GM18520 (cell line): ENCODE data around the gene COA8.

Experiments
- ATAC-seq: cut with Tn5 transposase; IDR thresholded peaks from one replicate; pipeline ENCODE4 v1.9.1; 2021; ENCODE audit not compliant: unreplicated experiment

COA8 gene

DNA sequence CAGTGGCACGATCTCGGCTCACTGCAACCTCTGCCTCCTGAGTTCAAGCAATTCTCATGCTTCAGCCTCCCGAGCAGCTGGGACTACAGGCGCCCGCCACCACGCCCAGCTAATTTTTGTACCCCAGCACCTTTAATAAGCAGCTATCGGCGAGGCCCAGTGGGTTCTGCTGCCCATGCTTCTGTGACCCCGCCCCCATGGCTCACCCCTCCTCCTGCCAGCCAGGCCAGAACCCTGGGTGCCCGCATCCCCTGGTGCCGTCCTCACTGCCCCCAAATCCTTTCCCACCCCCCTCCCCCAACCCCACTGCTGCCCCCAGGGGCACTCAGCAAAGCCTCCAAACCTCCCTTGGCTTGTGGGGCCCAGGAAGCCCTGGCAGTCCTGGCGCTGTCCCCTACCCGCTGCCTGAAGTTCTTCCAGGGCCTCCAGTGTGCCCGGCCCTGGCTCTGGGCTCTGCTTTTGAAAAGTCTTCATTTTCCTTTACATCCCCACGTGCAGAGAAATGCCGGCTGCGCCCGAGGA lies 14.8 kb upstream of the COA8 start:
- ATAC-seq = no peak

DNA sequence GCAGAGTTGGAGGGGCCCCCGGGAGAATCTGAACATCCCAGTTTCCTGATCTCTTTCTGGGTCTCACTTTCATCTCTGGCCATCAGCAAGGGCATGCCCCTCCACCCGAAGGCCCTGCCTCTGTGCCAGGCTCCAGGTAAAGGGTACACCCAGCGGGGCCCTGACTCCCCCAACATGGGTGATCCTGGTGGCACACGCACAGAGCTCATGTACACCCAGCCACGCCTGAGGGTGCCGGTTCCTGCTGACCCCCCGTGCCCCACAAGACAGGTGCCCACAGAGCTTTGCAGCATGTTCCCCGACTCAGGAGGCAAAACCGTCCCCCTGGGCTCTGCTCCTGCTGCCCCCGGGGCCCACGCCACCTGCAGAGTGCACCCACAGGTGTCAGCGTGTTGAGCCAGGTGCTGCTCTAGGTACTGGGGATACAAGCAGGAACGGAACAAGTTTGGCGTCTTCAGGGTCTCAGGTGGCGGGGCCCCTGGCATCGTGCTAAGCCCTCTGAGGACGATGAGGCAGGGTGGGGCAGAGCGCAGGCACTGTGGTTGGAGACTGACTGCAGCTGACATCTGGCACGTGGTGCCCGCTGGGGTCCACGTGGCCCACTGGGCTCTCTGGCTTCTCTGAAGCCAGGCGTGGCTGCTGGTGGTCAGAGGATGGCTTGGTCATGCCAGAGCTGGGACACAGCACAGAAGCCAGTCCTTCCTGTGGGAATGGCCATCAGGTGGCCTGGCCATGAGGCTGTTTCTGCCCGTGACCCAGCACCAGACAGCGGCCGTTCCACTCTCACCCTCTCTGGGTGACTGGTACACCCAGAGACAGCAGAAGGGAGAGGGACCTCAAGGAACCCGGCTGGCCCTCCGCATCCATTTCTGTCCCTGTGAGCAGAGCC lies 14.1 kb upstream of the COA8 start:
- ATAC-seq = no peak

DNA sequence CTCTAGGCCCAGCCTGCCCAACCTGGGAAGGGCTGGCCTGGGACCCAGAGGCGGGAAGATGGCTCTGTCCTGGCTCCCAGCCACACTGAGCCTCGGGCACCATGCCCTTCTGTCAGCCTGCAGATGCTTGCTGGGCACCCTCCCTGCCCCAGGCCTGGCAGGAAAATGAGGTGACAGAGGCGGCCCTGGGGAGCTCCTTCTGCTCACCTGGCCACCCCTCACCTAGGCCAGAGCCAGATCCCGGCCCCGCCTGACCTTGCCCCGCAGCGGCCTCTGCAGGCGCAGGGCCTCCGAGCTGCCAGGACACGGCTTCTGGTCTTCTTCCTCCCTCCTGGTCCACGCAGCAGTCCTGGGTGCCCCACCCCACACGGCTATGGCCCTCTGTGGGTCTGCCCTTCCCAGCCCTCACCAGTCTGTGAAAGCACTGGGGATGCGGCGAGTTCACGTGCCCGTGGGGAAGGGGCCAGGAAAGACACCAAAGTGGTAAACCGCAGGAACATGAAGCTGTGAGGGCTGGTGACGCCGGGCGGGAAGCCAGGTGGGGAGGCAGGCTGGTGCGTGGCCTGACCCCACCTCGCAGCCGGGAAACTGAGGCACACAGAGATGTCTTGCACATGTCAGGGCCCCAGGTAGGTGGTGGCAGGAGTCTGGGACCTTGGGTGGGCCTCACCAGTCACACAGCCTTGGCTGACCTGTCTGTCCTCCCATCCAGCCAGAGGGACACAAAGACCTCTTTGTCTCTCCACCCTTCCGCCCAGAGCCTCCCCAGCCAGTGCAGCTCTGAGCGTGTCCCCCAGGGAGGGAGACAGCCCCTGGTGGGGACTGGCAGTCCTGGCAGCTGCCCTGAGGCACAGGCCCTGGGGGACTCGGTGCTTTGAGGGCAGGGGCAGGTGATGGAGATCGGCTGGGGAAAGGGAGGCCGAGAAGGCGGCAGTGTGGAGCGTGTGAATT lies 13.1 kb upstream of the COA8 start:
- ATAC-seq = no peak

DNA sequence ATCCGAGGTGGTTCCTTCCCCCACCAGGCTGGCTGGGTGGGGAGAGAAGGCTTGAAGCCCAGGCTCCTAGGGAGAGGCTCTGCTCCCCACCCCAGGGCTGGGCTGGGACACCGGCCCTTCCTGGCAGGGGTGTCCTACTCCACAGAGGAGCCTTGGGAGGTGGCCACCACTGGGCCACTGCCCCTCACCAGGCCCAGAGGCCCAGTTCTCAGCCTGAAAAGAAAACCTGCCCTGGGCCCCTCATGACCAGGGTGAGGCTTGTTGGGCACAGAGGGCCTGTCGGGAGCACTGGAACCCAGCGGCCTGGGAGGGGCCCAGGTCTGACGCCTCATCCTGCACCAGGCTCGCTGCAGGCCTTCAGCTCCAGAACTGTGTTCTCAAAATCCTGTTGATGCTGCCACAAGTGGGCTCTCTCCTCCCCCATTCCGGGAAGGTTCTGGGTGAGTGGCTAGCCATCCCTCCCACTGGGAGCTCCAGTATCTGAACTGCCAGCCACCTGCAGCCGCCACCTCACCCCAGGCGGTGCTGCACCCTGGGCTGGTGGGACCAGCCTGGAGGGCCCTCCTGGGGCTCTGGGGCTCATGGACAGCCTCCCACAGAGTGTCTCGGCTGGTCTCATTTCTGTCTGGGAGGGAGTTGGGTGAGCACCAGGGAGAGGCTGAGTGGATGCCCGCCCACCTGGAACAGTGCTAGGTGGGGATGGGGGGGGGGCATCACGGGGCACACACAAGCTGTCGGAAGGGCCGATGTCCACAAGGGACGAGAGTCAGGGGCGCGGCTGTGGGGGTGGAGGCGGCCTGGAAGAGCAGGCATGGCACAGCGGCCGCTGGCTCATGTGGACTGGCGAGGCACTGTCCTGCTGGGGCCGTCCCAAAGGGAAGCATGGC lies 12.1 kb upstream of the COA8 start:
- ATAC-seq = no peak

DNA sequence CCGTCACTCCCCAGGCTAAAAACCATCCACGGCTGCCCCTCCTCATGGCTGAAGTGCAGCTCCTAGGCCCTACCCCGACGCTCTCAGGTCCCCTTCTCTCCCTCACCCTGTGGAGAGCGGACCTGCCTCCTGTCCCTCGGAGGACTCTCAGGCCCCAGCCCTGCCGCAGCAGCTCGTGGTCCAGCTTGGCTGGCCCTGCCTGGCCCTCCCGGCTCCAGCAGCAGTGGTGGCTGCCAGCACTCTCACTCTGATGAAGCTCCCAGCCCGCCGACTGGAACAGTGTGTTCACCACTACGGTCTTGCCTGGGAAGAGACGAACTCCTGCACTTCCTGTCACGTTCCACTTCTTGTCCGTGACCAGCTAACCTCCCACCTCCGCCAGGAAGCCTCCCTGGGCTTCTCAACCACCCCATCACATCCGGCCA lies 11.4 kb upstream of the COA8 start:
- ATAC-seq = no peak

DNA sequence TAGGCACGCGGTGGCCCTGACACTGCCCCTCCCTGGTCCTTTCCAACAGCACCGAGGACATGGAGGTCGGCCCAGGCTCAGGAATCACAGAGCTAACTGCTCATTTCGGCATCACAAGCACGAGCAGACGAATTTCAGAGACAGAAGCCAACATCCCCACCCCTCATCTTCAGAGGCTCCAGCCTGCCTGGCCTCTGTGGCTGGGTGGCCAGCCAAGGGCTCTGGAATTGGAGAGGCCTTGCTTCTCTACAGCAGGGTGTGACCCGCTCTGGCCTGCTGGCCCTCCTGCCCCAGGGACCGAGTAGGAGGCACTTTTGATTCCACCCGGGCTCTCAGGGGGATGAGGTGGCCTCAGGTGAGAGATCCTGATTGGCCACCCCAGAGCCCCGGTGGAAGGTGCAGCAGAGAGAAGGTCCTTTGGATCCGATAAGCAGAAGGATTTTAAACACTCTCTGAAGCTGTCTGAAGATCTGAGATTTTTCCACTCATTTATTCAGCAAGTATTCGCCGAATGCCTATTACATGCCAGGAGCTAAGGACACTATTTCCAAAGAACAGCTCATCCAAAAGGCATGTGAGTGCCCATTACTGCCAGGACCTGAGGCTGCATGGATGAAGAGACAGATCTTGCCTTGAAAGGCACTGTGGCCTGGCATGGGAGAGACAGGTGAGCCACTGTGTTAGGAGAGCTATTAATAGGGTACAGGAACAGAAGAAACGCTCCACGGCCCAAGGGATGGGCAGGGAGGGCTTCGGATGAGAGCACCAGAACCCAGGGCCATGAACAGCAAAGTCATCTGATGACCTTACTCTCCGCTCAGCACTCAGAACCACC lies 10.5 kb upstream of the COA8 start:
- no peak for ATAC-seq

DNA sequence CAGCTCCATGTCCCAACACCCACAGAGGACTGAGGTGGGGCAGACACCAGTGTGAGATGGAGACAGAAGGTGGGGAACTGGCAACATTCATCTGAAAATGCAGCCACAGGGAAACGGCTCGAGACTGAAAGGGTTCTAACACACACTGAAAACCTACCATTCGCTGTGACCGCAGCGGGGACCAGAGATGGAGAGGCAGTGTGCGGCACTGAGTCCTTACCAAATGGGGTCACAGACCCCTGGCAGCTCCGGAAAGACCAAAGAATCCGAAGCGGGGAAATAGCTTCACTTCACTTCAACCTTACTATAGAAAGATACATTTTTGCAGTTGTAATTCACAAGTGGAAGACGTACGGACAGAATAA lies 9.9 kb upstream of the COA8 start:
- ATAC-seq = no peak

DNA sequence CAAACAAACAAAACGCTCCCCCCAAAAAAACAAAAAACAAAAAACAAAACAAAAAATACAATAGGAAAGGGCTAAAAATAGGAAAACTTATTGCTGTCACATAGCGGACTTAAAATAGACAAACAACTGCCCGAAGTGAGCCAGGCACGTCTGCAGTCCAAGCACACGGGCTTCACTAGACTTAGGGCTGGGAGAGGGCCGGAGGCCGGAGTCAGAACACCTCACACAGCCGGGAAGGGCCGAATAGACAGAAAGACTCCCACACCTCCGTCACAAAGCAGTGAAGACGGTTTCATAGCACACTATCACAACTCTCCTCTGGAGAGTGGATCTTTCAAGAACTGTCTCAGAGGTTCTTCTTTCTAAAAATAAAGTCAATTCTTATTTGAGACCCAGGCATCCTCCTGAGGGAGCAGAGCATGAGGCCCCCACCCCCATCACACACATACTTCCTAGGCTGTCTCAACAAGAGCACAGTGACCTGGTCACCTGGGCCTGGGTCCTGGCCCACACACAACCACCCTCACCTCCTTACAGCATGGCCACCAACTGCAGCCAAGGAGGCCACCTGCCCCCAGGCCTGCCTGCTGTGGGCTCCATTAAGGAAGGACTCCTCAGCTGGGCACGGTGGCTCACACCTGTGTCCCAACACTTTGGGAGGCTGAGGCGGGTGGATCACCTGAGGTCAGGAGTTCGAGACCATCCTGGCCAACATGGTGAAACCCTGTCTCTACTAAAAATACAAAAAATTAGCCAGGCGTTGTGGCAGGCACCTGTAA lies 7.0 kb upstream of the COA8 start:
- no peak for ATAC-seq

DNA sequence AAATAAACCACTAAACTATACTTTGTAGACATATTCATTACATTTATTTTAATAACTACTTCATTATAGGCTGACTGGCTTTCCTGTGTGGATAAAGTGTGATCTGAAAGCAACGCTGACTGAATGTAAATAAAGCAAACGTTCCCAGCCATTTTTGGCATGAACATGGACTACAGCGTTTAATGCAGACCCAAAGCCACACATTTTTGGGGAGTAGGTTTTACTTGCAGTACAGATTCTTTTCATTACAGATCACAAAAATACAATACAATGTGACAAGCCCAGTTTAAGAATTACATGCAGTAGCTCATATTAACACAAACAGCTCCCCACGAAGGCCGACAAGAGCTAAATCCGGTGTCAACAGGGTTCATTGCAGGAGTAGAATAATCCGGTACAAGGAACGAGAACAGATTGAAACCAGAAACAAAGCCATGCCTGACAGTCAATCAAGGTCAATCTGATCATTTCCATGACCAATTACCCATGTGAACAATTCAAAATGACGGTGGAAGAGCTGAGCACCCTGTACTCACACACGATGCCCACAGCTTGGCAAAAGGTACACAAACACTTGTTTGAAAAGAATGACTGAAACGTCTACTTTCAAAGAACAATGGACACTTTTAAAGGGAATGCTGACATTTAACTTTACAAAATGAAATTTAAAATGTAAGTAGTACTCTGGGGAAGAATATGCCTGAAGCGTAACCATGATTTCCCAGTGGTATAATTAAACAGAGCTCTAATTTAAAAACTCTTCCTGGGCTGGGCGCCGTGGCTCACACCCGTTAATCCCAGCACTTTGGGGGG lies 5.6 kb upstream of the COA8 start:
- no peak for ATAC-seq

DNA sequence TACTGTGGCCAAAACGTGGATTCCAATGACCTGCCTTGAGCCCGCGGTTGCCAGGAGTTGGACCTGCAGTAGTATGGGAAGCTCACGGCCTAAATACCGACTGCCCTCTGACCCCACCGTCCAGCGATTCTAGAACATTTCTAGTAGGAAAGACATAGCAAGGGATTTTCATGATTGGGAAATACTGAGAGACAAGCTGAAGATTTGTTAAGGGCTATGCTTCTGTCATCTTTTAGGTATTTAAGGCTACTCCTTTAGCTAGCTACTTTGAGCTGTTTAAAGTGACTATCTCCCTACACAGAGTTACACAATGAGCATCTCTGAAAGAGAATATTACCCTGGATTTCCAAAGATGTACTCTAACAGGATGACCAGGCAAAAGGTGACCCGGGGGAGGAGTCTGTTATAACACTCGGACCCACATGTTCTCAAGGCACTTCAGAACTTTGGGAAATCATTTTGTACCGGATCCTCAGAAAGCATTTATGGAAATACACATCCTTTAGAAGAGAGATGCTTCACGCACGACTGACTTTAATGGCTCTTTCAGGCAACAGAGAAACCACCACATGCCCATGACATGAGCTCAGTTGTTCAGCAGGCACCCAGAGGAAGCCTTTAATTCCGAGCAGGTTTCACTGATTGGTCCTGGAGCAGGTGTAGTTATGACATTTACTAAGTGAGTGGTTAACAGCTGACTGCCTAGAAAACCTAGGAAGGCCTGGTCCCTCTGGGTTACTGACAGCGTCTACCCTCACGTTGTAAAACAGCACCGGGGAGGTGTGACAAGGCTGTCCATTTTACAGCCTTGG lies 4.5 kb upstream of the COA8 start:
- no peak for ATAC-seq

DNA sequence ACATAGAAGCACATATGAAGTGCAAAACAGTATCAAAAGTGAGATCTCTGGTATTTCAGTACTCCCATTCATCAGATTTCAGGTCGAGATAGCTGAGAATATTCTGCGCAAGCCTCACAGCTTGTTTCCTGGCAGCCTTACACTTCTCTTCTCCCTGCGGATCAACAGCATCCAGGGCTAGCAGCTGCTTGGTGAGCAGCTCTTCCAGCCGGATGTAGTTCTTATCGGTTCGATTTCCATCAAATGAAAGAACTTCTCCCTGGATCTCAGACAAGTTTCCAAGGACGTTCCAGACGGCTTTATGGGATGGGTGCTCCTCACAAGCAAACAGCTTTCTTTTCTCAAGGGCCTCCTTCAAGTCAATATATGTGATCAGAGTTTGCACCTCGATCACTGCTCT lies 3.0 kb upstream of the COA8 start:
- ATAC-seq = no peak

DNA sequence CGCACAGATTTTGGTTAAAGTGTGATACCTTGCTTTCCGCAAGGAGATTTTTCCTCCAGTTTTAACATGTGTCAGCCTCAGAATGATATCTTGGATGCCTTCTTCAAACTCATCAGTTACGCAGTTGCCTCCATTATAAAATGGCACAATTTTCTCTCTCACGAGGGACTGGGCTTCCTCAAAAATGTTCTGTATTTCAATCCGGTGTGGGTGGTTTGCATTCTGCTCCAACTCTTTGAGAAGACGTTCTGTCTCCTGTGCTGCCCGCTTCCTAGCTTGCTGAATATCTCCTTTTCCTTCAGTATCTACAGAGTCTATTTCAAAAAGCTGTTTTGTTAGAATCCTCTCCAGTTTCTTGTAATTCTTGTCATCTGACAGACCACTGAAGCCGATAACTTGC lies 2.1 kb upstream of the COA8 start:
- ATAC-seq = no peak

DNA sequence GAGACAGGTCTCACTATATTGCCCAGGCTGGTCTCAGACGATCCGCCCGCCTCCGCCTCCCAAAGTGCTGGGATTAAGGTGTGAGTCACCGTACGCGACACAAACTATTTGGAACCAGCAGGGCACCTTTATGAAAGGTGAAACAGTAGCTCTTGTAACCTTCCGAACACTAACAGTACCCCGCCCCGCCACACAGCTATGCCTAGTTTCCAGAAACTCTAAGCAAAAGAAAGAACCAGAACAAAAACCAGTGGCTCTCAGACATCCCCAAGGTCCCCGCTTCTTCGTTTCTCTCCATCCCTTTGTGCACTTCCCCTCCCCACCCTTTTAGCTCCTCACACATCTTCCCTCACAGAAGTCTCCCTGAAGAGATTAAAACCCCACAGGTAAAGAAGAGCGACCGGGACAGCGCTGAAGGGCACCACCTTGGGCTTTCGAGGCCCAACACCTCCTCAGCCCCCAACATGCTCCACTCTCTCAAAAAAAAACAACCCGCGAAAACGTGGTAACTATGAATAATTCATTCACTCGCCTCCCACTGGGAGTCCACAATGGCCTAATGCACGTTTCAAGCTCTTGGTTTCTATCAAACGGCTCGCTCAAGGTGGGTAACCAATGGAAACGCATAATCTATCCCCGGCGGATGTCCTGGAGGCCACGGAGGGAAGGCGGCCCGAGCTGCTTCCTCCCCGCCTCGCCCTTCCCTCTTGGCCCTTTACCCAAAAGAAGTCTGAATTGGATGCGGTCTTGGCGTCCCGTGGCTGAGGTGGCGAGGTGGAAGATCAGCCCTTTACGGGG lies 1.2 kb upstream of the COA8 start:
- ATAC-seq = no peak

DNA sequence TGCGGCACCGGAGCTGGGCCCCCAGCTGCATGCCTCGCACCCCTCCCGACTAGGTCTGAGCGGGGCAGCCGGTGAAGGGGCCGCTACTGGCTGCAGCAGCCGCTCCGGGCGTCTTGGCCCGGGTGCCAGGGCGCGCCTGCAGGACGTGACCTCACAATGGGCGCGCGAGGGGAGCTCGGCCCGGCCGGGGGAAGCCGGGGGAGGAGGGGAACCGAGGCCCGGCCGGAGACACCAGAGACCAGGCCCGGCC lies 656 bp upstream of the COA8 start:
- ATAC-seq = no peak

DNA sequence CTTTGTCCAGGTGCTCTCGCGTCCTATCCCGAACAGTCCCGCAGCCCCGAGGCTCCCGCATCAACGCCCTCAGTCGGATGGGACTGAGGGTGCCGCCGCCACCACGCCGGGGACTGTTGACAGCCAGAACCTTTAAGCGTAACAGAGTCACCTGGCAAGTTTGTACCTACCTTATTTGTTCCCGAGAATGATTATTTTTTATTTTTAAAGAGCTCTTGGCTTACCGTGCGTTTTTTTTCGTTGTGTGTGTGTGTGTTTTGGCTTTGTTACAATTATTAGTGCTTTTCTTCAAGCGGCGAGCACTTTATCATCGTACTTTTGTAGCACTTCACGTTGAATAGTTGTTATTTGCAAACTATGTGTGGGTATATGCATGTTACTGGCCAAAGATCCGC lies 463 bp downstream of the COA8 start:
- ATAC-seq = no peak

DNA sequence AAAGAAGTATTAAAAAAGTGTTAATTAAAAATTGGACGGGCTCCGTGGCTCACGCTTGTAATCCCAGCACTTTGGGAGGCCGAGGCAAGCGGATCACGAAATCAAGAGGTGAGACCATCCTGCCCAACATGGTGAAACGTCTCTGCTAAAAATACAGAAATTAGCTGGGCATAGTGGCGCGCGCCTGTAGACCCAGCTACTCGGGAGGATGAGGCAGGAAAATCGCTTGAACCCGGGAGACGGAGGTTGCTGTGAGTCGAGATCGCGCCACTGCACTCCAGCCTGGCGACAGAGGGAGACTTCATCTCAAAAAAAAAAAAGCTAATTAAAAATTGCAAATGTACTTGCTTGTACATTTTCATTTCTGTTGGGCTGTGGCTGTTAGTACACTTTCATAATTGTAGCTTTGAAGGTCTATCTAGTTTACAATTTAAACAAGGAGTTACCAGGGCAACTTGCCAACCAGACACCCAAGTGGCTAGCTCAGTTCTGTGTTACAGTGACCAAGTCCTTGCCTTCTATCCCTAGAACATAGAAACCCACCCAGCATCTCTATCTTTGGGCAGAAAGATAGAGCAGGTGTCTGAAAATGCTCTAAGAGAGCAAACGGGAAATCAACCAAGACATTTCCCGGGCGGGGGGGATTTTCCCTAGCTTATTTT lies 1.2 kb downstream of the COA8 start:
- no peak for ATAC-seq
